T1000 (cell line): Measurements from ENCODE around the gene PCBP4.

Source experiments
- DNase-seq: peaks from one replicate; lab custom pipeline; 2025; ENCODE audit warnings: mixed read lengths; lab: John Stamatoyannopoulos, UW

Gene PCBP4

DNA sequence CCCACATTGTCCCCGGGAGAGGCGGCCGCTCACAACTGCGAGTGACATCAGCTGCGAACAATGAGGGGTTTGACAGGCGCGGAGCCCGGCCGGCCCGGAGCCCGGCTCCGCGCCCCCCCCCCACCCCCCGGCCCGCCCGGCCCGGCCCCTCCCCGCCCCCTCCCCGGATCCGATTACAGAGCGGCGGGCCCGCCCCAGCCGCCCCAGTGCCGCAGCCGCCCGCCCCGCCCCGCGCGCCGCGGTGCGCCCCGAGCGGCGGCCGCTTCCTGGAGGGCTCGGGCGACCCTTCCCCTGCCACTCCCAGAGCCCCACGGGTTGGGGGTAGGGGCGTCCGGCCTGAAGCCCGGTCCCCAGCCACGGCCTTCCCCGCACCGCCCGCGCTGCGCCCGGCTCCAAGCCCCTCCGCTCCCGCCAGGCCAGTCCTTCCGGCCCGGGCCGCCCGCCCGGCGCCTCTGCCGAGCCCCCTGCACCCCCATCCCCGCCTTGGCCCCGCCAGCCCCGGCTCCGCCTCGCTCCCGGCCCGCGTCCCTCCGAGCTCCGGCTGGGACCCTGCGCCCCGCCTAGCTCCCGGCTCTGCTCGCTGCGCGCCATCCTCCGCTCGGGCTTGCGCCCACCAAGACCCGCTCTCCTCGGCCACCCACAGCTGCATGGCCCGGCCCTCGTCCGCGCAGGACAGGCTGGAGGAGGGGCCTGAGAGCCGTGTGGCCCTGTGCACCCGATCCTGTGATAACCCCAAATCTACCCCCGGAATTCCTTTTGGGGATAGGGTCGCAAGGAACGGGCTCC lies at the start of gene PCBP4:
TSS of gene PCBP4 (minus strand) at position 71 of the 786 bp plus-strand sequence. CDS start 6,214 bp downstream, outside the sequence.
- DNase-seq: no peak

DNA sequence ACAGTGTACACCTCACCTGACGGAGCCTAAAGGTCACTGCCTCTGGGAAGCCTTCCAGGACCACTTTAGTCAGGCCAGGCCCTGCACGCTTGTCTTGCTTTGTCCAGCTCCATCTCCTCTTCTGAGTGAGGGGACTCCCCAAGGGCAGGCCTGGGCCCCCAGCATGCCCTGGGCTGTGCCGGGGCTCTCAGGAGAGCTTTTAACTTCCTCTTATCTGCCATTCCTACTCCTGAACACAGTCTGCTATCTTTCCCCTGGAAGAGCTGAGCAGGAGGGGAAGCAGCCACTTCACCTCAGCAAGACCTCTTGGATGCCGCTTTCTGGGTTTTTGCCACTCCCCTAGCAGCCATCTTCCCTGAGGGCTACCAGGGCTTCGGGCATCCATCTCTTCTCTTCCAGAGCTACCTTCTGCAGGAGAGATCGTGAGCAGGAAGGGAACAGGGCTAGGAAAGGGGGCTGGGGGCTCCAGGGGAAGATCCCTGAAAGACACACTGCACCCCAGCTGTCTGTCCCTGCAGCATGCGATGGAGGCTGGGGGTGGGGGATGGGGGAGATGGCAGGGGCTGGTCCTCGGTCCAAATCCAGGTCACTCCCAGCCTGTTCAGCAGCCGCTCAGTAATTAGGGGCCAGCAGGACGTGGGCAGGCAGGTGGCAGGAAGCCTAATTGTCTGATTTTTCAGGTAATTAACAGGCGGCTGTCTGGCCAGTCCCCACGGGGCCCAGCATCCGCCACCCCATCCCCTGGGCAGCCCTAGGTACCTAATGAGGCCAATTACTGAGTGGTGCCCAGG lies 48.4 kb upstream of the PCBP4 start:
- no peak for DNase-seq

DNA sequence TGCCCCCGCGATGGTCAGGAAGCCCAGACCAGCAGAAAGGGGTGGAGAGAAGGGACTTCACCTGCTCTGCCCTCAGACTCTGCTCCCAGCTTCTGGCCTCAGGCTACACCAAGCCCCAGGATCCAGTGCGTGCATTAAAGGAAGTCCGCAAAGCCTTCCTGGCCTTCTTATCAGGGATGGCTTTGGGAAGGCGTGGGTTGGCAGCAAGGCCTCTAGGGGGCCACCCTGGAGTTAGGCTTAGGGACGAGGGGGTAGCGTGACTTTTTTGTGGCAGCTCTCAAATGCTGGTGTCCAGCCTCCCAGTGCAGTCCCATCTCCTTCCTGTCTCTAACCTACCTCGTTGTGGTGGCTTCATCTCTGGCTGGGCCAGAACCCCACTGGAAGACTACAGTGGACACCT lies 47.4 kb upstream of the PCBP4 start:
- DNase-seq: no peak

DNA sequence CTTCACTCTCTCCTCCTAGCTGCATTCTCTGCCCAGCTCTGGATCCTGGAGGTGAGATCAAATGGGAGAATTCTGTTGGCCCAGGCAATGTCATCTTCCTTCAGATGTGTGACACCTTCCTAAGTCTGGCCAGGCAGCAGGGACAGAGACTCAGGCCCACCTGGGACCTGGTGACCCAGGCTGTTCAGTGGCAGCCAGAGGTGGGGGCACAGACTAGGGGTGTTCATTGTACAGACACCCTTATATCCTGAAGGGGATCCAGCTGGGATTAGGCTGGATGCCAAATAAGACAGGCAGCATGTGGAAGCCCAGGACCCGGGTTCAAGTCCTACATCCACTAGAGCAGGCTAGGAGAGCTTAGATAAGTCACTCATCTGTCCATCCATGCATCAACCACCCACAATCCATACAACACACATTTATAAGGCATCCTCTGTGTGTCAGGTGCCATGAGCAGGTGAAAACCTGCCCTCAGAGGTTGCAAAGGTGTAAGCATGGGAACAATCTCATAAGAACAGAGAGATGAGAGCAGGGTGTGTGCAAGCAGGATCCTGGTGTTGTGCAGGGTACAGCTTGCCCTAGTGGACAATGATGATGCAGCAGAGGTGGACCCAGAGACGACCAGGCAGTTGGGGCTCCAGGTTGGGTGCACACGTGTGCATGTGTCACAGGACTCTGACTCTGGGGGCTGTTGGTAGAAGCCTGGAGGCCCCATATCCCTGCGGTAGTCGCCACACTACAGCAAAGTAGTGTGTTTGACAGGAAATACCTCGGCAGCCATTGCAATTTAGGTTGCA lies 46.7 kb upstream of the PCBP4 start:
- DNase-seq: no peak

DNA sequence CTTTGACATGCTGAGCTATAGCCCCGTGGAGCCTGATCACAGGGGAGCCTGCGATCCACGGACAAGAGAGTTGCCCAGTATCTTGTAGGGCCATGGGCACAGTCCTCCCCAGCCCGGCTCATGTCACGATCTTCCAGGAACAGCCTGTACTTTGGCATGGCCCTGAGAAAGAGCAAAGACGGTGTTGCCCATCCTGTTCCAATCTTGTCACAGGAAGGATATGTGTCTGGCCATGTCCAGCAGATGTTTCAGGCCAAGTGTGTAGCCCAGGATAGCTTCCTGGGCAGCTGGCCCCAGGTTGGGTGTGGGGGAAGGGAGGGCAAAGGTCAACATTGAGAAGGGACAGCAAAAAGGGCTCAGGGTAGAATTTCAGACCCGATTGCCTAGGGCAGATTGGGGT lies 45.4 kb upstream of the PCBP4 start:
- no peak for DNase-seq

DNA sequence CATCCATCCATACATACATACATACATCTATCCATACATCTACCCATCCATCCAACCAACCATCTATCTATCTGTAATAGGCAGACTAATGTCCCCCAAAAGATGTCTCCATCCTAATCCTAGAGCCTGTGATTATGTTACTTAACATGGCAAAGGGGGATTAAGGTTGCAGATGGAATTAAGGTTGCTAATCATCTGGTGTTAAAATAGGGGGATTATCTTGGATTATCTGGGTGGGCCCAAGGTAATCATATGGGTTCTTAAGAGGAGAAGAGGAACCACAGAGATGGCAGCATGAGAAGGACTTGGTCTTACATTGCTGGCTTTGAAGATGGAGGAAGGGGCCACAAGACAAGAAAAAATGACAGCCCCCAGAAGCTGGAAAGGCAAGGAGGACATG lies 43.2 kb upstream of the PCBP4 start:
- DNase-seq: no peak

DNA sequence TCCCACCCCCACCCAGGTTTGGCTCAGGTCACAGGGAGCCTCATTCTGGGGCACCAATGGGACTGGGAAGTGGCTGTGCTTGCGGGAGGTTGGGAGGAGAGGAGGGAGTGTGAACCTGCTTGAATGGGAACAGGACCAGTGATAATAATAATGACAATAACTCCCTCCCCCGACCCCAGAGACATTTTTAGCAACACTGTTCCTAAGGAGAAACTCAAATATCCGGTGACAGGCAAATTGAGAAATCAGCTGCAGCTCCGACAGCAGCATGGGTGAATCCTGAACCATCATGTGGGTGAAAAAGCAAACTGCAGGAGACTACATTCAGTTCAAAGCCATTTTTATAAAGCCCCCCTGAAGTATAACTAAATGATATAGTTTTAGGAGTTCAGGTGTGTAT lies 40.0 kb upstream of the PCBP4 start:
- no peak for DNase-seq

DNA sequence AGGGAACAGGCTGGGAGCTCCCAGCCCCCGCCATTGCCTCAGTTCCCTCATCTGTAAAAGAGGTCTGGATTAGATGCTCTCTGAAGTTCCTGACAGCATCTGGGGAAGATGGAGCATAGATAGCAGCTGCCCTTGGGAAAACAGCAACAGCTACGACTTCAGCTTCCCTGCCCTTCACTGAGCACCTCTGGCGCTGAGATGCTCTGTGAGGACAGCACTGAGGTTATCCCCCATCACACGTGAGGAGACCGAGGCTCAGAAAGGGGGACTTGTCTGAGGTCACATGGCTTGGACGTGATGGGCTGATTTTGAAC lies 39.5 kb upstream of the PCBP4 start:
- DNase-seq: no peak

DNA sequence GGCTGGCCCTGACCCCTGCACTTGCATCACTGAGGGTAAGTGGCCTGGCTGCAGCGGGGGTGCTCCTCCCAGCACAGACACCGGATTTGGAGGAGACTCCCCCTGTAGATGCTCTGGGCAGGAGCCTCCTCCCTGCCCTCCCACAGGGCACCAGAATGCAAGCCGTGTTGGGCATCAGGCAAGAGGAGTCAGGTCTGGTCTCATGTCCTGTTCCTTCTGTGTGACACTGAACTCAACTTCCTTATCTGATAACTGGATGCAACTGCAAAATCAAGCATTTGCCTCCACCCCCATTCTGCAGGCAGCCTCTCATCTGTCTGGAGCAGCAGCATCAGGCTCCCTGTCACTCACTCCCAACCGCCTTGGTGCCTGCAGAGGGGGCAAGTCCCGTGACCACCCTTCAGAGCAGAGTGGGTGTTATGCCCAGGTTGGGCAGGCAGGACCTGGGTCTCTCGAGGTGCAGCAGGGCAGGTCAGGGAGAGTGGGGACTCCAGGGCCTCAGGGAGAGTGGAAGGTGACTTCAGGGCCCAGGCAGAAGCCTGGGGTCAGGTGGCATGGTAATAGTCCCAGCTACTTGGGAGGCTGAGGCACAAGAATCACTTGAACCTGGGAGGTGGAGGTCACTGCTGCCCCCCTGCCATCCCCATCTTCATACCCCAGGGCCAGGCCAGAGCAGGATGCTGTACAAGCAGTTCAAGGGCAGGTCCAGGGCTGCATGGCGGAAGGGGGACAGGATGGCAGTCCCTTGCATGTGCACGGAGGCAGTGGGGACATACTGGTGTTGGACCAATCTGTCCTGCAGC lies 39.0 kb upstream of the PCBP4 start:
- DNase-seq: no peak

DNA sequence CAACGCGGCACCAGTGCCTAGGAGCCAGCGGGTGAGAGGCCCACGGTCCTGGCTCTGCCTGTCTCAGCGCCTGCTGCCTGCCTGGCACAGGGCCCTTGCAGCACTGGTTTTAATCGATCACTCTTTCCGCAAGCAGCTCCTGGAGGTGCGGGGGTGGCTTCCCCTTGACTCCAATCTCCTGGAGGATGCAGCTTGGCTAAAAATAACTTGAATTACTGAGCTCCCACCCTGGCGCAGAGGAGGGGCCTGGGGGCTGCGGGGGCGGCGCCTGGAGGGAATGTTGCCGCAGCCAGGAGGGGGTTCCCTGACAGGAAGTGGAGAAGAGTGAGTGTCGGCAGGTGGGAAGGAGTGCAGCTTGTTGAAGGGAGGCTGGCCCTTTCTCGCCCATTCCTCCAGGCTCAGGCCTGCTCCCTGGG lies 38.3 kb upstream of the PCBP4 start:
- DNase-seq: peak; percentile 31

DNA sequence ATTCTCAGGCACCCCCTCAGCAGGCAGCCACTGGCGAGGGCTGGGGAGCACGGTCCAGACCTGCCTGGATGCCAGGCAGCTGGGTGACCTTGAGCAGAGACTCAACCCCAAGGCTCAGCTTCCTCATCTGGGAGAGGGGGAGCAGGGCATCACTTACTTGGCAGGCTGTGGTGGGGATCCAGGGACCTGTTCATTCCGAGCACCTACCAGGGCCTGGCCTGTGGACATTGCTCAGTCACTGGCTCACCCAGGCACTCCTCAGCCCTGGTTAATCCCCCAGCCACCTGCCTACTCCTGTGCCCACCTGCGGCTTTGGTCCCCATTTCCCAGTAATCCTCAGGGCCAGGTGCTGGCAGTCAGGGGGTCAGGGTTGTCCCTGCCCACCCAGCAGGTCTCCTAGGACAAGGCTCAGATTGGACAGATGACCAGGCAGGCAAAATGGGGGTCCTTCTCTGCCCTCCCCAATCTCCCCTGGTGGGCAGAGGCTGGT lies 37.7 kb upstream of the PCBP4 start:
- no peak for DNase-seq

DNA sequence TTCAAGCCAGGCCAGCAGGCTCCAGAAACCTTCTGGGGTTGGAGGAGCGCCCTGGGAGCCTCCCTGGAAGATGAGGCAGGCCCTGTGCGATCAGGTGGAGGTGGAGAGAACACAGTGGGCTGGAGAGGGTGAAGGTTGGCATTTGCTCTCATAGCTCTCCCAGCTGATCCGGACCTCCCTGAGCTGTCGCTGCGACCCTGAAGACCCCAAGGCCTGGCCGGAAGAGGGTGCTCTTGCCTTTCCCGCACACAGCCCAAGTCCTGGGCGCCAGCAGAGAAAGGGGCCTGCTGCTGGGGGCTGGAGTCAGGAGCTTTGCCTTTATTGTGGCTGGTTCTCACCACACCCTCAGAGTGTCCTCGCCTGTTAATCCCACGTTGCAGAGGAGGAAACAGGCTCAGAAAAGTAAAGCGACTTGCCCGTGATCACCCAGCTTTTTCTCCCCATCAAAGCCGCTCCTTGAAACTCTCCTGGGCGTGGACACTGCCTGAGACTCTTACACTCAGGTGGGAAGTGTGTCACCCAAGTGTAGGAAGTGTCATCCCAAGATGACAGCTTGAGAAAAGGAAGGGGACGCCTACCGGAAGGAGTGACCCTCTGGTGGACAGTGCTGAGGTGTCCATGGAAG lies 37.0 kb upstream of the PCBP4 start:
- no peak for DNase-seq

DNA sequence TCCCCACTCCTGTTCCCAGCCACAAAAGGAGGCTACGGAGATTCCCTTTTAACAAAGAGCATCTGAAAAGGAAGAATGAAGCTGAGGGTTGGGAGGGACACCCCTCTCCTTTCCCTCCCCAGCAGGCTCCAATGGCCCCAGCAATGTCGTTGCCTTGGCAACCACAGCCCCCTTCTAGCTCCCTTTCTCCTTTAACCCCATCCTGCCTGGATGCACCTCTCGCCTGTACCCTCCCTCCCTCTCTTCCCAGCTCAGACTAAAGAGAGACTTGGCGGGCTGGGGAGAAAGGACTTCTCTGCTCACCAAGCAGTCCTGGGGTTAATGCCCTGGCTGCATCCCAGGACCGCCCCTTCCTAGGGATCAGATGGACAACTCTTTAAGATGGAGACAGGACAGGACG lies 35.5 kb upstream of the PCBP4 start:
- no peak for DNase-seq

DNA sequence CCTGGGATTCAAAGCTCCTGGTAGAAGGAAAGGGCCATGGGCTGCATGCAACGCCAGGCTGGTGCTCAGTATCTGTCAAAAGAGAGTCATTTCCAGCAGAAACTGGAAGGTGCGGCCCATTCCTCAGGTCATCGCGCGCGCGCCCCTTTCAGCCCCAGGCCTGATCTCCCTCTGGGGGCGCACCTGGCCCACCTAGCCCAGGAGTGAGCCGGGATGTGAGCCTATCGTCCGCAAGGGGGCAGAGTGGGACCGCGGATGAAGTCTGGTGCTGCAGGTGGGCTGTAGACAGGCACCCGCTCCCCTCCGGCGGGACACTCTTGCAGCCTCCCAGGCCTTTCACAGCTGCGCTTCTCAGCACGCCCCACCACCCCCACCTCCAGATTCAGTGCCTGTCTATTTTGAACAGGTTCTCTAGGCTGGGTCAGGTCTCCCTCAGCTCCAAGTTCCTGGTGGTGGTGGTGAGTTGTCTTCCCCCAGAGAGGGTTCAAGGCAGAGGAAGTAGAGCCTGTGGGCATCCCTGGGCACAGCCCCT lies 34.3 kb upstream of the PCBP4 start:
- DNase-seq: peak; percentile 62

DNA sequence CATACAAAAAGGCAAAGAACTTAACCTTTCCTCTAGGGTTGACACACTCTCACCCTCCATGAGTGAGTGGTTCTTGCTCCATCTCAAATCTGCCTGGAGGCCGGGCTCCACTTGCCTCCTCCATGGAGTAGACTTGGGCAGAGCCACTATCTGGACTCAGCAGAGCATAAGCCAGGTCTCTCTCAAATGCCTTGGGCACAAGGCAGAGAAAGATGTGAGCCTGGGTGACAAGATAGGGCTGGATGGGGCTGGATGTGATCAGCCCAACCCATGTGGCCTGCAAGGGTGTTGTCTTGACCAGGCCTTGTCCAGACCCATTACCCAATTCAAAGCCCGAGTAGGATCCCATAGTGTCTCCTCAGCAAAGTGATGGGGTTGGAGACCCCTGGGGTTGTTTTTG lies 32.6 kb upstream of the PCBP4 start:
- DNase-seq: no peak

DNA sequence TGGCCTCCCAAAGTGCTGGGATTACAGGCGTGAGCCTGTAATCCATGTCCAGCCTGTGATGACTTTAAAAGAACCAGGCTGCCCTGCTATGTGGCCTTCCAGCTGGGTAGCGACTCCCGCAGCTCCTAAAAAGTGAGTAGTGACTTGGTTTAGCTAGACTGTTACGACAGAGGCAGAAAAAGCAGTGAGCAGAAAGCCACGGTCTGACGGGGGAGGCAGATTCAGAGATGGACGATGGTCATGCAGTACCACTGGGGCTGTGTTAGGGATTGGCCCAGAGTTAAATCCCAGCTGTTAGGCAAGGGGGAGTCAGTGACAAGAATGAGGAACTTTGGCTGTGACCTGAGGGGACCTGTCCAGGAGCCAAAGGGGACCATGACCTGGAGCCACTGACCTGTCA lies 31.5 kb upstream of the PCBP4 start:
- DNase-seq: no peak

DNA sequence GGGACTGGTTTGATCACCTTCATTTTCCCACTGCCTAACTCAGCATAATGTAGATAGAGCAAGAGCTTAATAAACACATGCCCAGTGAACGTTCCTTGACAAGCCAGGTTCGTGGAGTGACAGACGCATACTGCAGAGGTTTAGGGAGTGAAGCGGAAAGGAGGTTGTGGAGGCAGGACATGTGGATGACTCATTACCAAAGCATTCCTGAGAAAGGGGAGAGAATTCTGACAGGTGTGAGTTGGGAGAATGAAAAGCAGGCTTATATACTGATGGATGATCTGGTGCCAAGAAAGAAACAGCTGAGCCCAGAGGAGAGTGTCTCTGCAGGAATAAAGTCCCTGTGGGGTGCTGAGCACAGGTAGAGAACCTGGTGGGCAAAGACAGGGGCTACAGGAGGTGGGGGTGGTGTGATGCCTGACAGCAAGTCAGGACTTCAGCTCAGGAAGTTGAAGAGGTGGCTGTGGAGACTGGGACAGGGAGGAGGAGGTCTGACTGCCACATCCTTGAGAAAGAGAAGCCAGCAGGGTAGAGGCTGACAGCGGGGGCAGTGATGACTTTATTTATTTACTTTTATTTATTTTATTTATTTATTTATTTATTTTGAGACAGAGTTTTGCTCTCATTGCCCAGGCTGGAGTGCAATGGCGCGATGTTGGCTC lies 30.8 kb upstream of the PCBP4 start:
- DNase-seq: no peak

DNA sequence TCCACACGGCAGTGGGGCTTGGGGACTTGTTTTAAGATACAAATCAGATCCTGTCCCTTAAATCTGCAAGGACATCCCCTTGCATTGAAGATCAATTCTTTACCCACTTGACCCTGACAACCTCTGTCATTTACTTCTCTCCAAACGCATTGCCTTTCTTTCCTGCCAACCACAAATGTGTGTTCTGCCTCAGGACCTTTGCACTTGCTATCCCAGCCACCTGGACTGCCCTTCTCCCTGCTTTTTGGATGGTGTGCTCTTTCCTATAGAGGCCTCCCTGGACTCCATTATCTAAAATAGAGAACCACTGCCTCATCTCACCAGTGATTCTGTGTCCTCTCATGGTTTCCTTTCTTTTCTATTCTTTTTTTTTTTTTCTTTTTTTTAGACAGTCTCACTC lies 29.9 kb upstream of the PCBP4 start:
- no peak for DNase-seq

DNA sequence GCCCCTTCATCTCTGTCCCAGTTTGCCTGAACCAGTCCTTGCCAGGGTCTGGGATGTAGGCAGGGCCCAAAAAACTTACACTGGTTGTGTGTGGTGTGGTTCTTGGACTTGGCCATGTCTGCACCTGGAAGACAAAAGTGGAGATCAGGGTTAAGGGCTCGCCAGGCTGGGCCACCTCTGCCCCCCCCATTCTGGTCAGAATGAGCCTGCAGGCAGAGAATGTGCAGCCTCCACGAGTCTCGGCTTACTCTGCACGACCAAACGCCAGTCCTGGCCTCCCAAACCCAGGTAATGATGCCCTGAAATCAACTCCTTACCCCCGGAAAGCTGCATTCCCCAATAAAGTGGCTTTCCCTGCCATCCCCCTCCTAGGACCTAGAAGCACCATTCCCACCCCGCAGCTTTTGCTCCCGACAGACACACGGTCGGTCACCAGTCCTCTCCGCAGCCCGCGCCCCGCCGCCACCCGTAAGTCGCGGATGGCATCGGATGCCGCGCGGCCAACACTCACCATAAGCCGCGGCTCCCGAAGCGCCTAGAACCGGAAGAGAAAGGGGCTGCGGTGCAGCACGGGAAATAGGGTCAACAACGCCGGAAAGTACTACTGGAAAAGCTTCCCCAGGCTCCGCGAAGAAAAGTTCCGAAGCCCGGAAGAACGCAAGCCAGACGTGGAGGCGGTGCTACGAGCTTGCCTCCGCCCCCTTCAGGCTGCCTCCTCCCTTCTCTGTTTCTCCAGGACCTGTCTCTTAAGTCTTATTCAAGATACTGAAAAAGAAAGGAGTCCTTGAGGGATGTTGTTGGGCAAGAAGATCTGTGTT lies 28.3 kb upstream of the PCBP4 start, which contains the start of gene RPL29:
TSS of gene RPL29 (minus strand) at position 550 of the 818 bp plus-strand sequence. CDS start at position 116, 434 bp downstream.
- DNase-seq: peak; percentile 89
